Activated effector memory CD4-positive, alpha-beta T cell treated with anti-CD3 and anti-CD28 coated beads, Interleukin-2, amount 50 U/mL, for 16 hours (primary cell): ENCODE data around the gene ITGA3.

Experiments
- DNase-seq: peaks from one replicate; pipeline ENCODE4 v3.0.0-alpha.2; 2020

The ITGA3 gene

GRCh38 chr17:50072925-50073324 lies 17.0 kb downstream of the ITGA3 start:
- DNase-seq: no peak

DNA sequence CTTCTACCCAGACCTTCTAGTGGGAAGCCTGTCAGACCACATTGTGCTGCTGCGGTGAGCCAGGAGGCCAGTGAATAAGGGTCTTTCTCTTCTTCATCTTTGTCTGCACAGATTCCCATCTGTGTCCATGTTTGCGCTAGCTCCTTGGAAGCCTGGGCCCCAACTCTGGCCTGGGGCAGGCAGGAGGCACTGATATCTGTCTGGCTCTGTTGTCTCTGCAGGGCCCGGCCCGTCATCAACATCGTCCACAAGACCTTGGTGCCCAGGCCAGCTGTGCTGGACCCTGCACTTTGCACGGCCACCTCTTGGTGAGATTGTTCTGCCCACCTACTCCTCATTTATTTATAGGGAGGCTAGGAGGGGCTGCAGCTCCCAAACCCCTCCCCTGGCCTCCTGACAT lies 18.3 kb downstream of the ITGA3 start:
- DNase-seq: no peak

DNA sequence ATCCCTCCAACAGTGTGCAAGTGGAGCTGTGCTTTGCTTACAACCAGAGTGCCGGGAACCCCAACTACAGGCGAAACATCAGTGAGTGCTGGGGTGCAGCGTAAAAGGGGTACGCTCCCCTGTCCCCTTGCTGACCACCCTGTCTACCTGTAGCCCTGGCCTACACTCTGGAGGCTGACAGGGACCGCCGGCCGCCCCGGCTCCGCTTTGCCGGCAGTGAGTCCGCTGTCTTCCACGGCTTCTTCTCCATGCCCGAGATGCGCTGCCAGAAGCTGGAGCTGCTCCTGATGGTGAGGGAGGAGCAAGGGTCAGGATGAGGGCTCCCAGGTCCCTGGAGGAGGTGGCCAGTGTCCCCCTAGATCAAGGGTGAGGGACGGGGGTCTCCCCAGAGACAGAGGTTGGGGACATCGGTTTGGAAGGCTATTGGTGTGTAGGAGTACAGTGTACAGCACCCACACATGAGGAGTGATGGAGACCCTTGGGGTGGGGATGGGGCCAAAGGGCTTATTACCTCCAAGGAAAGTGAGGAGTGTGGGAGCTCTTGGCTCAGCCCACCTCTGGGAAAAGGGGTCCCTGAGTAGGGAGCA lies 19.6 kb downstream of the ITGA3 start:
- no peak for DNase-seq

DNA sequence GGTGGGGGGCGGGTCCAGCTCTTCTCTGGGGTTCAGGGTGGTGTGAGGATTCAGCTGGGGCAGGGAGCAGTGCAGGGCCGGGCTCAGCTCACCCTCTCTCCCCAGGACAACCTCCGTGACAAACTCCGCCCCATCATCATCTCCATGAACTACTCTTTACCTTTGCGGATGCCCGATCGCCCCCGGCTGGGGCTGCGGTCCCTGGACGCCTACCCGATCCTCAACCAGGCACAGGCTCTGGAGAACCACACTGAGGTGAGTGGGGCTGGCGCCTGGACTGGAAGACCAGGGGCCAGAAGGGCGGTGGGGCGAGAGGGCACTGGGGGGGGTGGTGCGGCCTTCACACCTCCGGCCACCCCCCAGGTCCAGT lies 20.3 kb downstream of the ITGA3 start:
- no peak for DNase-seq

- no peak for DNase-seq
Observed at GRCh38 chr17:50076591-50077235, 20.8 kb downstream of the ITGA3 start.

GRCh38 chr17:50078430-50078829 lies 22.5 kb downstream of the ITGA3 start:
- no peak for DNase-seq

DNA sequence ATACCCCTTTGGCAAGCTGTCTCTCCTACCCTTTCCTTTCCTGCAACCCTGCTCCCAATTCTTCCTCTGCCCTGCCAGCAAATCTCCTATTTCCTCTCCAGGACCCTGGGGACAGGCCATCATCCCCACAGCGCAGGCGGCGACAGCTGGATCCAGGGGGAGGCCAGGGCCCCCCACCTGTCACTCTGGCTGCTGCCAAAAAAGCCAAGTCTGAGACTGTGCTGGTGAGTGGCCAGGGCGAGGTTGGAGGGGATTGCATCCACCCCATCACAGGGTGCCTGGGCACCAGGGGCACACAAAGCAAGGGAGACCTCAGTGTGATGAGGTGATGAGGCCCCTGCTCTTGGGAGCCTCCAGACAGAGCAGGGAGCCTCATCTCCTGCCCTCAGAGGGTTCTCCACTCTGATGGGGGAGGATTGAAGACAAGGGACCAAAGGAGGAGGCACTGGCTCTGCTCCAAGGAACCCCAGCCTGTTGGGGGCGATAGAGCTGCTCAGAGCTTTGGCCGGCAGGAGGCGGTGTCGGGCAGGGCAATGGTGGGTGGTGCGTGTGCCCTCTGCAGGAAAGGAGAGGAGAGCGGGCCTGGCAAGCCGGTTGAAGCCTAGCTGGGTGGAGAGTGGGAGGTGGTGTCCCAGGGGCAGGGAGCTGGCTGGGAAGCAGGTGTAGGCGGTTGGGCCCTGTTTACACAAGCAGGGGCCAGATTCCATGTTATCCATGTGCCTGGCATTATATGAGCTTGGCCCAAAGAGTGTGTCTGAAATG lies 23.6 kb downstream of the ITGA3 start:
- DNase-seq: no peak

GRCh38 chr17:50080096-50080480 lies 24.2 kb downstream of the ITGA3 start:
- no peak for DNase-seq

- no peak for DNase-seq
Observed at GRCh38 chr17:50080827-50081226, 24.9 kb downstream of the ITGA3 start.

GRCh38 chr17:50081757-50082156 lies 25.8 kb downstream of the ITGA3 start:
- no peak for DNase-seq

DNA sequence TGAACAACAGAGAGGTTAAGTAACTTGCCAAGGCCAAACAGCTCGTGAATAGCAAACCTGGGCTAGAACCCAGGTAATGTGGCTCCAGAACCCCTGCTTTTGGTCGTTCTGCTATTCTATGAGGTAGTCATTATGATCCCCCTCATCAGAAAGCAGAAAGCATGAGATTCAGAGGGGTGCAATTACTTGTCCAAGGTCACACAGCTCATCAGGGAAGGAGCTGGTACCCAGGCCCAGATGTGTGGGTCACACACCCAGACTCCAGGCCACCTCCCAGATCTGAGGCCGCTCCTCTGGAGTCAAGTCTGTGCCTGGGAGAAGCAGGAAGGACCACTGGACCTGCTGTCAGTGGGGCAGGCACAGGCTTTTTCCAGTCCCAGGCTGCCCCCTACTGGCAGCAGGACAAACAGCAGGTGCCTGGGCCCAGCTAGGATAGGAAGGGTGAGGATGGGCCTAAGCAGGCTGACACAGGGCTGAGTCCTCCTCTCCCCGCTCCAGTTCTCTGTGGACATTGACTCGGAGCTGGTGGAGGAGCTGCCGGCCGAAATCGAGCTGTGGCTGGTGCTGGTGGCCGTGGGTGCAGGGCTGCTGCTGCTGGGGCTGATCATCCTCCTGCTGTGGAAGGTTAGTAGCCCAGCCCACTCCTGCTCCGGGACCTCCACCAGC lies 31.5 kb downstream of the ITGA3 start:
- peak; percentile 91 for DNase-seq

DNA sequence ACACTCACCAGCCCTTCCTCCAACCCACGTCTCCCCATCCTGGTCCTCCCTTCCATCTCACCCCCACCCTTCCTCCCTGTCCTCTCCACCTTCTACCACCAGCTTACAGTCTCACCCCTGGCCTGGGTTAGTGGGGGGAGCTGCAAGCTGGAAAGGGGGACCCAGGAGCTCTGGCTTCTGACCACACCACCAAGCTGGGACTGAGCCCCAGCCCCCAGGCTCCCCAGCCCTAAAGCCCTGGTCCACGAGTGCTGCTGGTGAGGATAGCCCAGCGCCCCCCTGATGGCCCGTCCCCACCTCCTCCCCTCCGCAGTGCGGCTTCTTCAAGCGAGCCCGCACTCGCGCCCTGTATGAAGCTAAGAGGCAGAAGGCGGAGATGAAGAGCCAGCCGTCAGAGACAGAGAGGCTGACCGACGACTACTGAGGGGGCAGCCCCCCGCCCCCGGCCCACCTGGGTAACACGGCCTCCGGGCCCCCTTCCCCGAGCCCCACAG lies 32.0 kb downstream of the ITGA3 start:
- DNase-seq: no peak

DNA sequence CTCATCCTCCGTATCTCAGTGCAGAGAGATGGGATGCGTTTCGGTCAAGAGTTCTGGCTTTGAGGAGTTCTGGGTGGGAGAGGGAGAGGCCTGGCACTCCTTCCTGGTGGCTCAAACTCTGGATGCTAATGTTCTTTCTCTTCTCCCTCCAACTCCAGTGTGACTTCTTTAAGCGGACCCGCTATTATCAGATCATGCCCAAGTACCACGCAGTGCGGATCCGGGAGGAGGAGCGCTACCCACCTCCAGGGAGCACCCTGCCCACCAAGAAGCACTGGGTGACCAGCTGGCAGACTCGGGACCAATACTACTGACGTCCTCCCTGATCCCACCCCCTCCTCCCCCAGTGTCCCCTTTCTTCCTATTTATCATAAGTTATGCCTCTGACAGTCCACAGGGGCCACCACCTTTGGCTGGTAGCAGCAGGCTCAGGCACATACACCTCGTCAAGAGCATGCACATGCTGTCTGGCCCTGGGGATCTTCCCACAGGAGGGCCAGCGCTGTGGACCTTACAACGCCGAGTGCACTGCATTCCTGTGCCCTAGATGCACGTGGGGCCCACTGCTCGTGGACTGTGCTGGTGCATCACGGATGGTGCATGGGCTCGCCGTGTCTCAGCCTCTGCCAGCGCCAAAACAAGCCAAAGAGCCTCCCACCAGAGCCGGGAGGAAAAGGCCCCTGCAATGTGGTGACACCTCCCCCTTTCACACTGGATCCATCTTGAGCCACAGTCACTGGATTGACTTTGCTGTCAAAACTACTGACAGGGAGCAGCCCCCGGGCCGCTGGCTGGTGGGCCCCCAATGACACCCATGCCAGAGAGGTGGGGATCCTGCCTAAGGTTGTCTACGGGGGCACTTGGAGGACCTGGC lies 33.3 kb downstream of the ITGA3 start:
- DNase-seq: no peak

- DNase-seq: no peak
Observed at GRCh38 chr17:50090071-50090470, 34.2 kb downstream of the ITGA3 start.

- no peak for DNase-seq
Observed at GRCh38 chr17:50090971-50091917, 35.3 kb downstream of the ITGA3 start.

- no peak for DNase-seq
Observed at GRCh38 chr17:50091918-50092285, 36.0 kb downstream of the ITGA3 start.

- DNase-seq: no peak
Observed at GRCh38 chr17:50093246-50093645, 37.3 kb downstream of the ITGA3 start.

- no peak for DNase-seq
Observed at GRCh38 chr17:50093807-50094206, 37.9 kb downstream of the ITGA3 start.

DNA sequence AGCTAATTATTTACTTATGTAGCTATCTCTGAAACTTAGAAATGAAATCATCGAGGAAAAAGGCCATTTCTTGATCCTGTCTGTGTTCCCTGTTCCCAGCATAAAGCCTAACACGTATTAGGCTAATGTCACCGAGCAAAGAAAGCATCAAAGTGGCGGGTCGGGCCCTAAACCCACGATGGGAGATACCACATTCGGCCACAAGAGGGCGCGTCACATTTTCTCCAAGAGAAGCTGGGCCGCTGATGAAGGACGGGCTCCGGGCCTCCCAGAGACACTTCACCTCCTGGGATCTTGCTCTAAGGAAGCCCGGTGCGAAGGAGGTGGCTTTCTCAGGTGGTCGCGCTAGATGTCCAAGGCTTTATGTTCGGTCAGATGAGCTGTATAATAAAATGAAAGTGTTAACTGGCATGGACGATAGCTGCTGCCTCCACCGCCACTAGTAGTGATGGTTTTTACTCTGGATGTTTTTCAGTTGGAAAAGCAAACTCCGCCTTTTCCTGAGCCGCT lies 38.4 kb downstream of the ITGA3 start:
- peak; percentile 97 for DNase-seq

GRCh38 chr17:50094753-50095619 lies 39.1 kb downstream of the ITGA3 start, which contains the start of gene PDK2:
Gene PDK2 (plus strand): TSS chr17:50095351. CDS start chr17:50095436, 85 bp downstream.
- peak; percentile 99 for DNase-seq
